Gastrocnemius medialis (tissue), 4 donors: ENCODE results near the gene SYCE3.

Experiments used
- CTCF ChIP-seq, 5 experiments: fragments of 450-650 bp in 3 of 5; fragments of 200-600 bp in 2 of 5; sonication (generic) in 2 of 5; IDR thresholded peaks in 4 of 5; conservative IDR thresholded peaks in 1 of 5; 1 replicate in 4 of 5; 2 replicates in 1 of 5; pipeline ENCODE4 v1.5.1; 2016 to 2019; ENCODE audit warnings: antibody characterized with exemption in 5 of 5, mild to moderate bottlenecking in 3 of 5, moderate library complexity in 3 of 5
- POLR2A ChIP-seq, 2 donors: fragments of 450-650 bp; IDR thresholded peaks; one replicate each; pipeline ENCODE4 v1.6.1; 2017; ENCODE audit warnings: antibody characterized with exemption in 2 of 2, mild to moderate bottlenecking in 2 of 2, moderate library complexity in 2 of 2

GRCh38 chr22:50584106-50585096 is 21.7 kb upstream of the SYCE3 start:
- TF ChIP-seq POLR2A (IDR thresholded peaks at IDR 0.05) (no peak), CTCF (IDR thresholded peaks at IDR 0.05 in 4 of 5, conservative IDR thresholded peaks at IDR 0.05 in 1 of 5) (no peak)
